Measurements from ENCODE around the gene CNMD. TPM values are rescaled to one million over a fixed set of nuclear protein-coding genes. Genes with fewer than 3 reads are reported as not detected.
"Not testable (repeated sequence)": the region's sequence is repeated elsewhere in the genome, so short reads cannot be mapped to it uniquely, and the experiment has no call there.

CNMD gene
- total RNA-seq, 1 donor from 2014 or later: not detected

DNA sequence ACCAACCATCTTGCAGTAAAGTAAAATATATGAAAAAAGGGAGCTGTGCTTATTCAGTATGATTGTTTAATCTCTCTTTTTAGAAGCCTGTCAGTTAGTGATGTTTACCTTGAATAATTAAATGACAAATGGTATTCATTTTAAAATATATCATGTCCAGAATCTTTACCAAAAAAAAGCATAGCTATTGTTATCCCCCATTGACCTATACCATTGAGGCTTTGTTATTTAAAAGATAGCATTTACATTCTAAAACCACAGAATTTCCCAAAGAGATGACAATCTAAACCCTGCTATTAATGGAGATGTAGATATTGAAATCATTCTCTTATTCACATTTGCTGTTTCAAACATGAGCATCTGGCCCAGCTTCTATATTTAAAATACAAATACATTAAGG, 2.2 kb downstream of the CNMD start:
- intact Hi-C loops (cut with micrococcal nuclease): no loop called here
- H3K4me1 Mint-ChIP-seq (ENCODE audit: low read depth): no peaks in the 10 kb centered on the region
- peaks cover 51% of the 10 kb centered on the region for H3K27me3 Mint-ChIP-seq (ENCODE audit: insufficient read depth)
- H3K36me3 Mint-ChIP-seq (ENCODE audit: low read depth): no peaks in the 10 kb centered on the region
- H3K9me3 Mint-ChIP-seq: no peaks in the 10 kb centered on the region
- no peak for DNase-seq (ENCODE audit: low spot score)
- no peak overlapping the region for H3K27ac Mint-ChIP-seq
- no peak overlapping the region for H3K4me3 Mint-ChIP-seq

DNA sequence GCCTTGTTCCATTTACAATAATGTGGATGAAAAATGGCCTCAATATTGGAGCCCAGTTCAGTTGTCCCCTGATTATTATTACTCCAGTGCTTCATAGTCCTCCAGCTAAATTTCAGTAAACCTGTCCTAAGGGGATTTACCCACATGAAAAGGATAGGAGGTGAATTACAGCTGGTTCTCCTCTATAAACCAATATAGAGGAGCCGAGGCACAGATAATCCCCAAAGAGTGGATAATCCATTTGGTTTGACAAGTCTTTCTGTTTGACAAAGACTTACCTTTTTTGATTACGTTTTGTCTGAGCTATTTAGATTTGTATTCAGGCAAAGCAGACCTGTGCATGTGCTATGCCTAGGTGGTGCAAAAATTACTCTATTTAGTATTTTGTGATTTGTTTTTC, 2.7 kb downstream of the CNMD start:
- intact Hi-C loops (cut with micrococcal nuclease): no loop called here
- no peak for DNase-seq (ENCODE audit: low spot score)
- H3K27me3 Mint-ChIP-seq (ENCODE audit: insufficient read depth): peaks cover 47% of the 10 kb centered on the region

DNA sequence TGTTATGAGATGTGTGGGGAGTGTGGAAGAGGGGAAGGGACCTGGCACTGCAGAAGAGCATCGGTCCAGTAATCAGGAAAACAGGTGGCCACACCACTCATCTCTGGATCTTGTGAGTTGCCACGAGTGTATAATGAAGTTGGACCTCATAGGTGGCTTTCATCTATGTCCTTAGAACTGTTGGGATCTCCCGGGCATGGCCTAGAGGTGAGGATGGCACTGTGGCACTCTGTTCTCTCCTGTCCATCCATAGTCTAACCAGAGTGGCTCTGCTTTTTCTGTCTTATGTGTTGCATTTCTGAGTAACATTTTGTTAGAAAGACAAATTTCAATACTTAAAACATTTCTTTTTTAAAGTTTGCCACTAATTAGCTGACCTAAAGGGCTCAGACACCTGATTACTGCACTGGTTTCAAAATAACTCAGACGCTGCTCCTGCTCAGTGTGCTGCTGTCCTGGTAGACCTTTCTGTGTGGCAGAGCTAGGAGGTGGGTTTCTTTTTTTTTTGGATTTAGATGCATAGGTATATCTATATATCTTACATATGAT, 5.5 kb downstream of the CNMD start:
- Mint-ChIP-seq H3K4me3 (no peak overlapping the region), H3K27ac (no peak overlapping the region), H3K36me3 (ENCODE audit: low read depth) (no peaks in the 10 kb centered on the region), H3K4me1 (ENCODE audit: low read depth) (no peaks in the 10 kb centered on the region), H3K27me3 (ENCODE audit: insufficient read depth) (peaks cover 24% of the 10 kb centered on the region), H3K9me3 (no peaks in the 10 kb centered on the region)
- no peak for DNase-seq (ENCODE audit: low spot score)
- intact Hi-C loops (cut with micrococcal nuclease): no loop called here

More for the DNA sequence above, 2.7 kb downstream of the CNMD start:
- no peaks in the 10 kb centered on the region for H3K4me1 Mint-ChIP-seq (ENCODE audit: low read depth)
- H3K4me3 Mint-ChIP-seq: no peak overlapping the region
- no peaks in the 10 kb centered on the region for H3K9me3 Mint-ChIP-seq
- no peak overlapping the region for H3K27ac Mint-ChIP-seq
- H3K36me3 Mint-ChIP-seq (ENCODE audit: low read depth): no peaks in the 10 kb centered on the region

DNA sequence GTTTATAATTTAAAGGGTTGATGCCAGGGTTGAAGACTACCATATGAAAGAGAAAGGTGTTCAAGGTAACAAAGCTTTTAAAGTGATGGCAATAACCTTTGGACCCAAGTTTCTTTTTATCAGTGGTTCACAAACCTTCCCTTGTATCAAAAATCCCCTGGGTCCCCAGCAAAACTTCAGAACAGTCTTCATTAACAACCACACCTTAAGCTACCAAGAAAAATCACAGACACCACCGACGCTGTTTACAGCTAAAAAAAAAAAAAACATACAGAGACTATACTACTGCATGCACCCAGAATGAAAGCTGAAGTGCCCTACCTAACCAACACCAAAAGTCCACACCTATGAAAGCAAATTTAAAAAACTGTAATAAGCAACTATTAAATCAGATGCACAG, 13.4 kb downstream of the CNMD start:
- intact Hi-C loops (cut with micrococcal nuclease): no loop called here
- Mint-ChIP-seq H3K27me3 (ENCODE audit: insufficient read depth) (peaks cover 2% of the 10 kb centered on the region), H3K4me3 (no peak overlapping the region)

DNA sequence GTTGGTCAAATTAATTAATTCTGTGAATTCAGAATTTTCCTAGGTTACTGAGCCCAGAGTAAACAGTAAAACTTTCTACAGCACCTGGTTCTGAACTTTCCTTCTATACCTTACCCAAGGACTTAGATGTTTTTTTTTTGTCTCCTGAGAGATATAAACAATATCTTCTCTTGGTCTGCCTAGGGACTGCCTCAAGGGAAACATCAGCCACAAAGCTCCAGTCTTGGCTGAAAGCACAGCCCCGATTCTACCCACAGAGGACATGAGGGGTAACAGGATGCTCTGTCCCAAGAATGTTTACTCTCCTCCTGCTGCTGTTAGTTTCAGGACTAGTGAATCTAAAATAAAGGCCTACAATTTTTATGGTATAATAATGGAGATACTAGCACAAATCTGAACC, 14.3 kb downstream of the CNMD start:
- intact Hi-C loops (cut with micrococcal nuclease): no loop called here
- DNase-seq (ENCODE audit: low spot score): no peak
- Mint-ChIP-seq H3K36me3 (ENCODE audit: low read depth) (no peaks in the 10 kb centered on the region), H3K4me1 (ENCODE audit: low read depth) (no peaks in the 10 kb centered on the region), H3K27me3 (ENCODE audit: insufficient read depth) (peaks cover 2% of the 10 kb centered on the region), H3K4me3 (no peak overlapping the region), H3K27ac (no peak overlapping the region), H3K9me3 (no peaks in the 10 kb centered on the region)

More for the DNA sequence above, 13.4 kb downstream of the CNMD start:
- Mint-ChIP-seq H3K27ac (no peak overlapping the region), H3K4me1 (ENCODE audit: low read depth) (no peaks in the 10 kb centered on the region), H3K36me3 (ENCODE audit: low read depth) (no peaks in the 10 kb centered on the region), H3K9me3 (no peaks in the 10 kb centered on the region)
- DNase-seq (ENCODE audit: low spot score): no peak

DNA sequence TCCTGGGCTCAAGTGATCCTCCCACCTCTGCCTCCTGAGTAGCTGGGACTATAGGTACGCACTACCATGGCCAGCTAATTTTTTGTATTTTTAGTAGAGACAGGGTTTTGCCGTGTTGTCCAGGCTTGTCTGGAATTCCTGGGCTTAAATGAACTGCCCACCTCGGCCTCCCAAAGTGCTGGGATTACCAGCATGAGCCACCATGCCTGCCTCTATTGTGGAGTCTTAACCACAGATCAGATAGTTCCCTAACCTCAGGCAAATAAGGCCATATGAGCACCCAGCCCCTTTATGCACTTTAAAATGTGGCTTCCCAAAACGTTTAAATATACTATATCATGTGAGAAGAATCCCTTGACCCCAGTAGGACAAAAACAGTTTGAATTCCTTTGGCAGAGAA, 16.4 kb downstream of the CNMD start:
- no peaks in the 10 kb centered on the region for H3K4me1 Mint-ChIP-seq (ENCODE audit: low read depth)
- H3K27me3 Mint-ChIP-seq (ENCODE audit: insufficient read depth): peaks cover 7% of the 10 kb centered on the region
- no peak for DNase-seq (ENCODE audit: low spot score)
- no peaks in the 10 kb centered on the region for H3K9me3 Mint-ChIP-seq
- H3K27ac Mint-ChIP-seq: no peak overlapping the region
- no peaks in the 10 kb centered on the region for H3K36me3 Mint-ChIP-seq (ENCODE audit: low read depth)
- no peak overlapping the region for H3K4me3 Mint-ChIP-seq
- intact Hi-C loops (cut with micrococcal nuclease): no loop called here

DNA sequence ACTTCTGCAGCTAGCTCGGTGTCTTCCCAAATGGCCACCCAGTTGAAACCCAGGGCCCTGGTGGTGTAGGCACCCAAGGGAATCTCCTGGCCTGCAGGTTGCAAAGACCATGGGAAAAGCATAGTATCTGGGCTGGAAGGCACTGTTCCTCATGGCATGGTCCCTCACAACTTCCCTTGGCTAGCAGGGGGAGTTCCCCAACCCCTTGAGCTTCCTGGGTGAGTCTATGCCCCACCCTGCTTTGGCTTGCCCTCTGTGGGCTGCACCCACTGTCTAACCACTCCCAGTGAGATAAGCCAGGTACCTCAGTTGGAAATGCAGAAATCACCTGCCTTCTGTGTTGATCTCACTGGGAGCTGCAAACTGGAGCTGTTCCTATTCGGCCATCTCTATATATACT, 18.3 kb downstream of the CNMD start:
- H3K4me1 Mint-ChIP-seq (ENCODE audit: low read depth); DNase-seq (ENCODE audit: low spot score); H3K27ac Mint-ChIP-seq; H3K4me3 Mint-ChIP-seq; H3K9me3 Mint-ChIP-seq; intact Hi-C loops (cut with micrococcal nuclease); H3K36me3 Mint-ChIP-seq (ENCODE audit: low read depth): not testable (repeated sequence)
- peaks cover 11% of the 10 kb centered on the region for H3K27me3 Mint-ChIP-seq (ENCODE audit: insufficient read depth)

DNA sequence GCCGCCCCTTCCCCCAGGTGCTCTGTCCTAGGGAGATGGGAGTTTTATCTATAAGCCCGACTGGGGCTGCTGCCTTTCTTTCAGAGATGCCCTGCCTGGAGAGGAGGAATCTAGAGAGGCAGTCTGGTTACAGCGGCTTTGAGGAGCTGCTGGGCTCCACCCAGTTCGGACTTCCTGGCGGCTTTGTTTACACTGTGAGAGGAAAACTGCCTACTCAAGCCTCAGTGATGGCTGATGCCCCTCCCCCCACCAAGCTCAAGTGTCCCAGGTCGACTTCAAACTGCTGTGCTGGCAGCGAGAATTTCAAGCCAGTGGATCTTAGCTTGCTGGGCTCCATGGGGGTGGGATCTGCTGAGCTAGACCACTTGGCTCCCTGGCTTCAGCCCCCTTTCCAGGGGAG, 18.7 kb downstream of the CNMD start:
- H3K4me1 Mint-ChIP-seq (ENCODE audit: low read depth); intact Hi-C loops (cut with micrococcal nuclease); H3K9me3 Mint-ChIP-seq; H3K27ac Mint-ChIP-seq; H3K4me3 Mint-ChIP-seq; DNase-seq (ENCODE audit: low spot score); H3K36me3 Mint-ChIP-seq (ENCODE audit: low read depth): not testable (repeated sequence)
- H3K27me3 Mint-ChIP-seq (ENCODE audit: insufficient read depth): peaks cover 11% of the 10 kb centered on the region

DNA sequence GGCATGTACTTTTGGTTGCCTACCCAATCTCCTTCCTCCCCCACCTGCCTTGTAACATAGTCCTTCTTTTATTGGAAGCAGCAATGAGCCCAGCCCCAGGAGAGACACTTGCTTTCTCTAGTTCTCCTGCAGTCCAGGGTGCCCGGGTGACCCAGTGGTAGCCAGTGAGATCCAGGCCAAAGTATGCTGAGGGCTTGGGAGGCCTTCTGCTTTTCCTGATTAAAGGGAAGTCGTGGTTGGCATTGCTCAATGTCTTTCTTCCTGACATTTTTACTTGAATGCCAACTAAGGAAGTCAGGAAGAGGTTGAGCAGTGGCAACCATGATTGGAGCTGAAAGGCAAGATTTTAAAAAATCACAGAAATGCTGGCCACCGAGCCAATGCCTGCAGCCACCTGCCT, 25.7 kb downstream of the CNMD start:
- H3K36me3 Mint-ChIP-seq (ENCODE audit: low read depth): no peaks in the 10 kb centered on the region
- DNase-seq (ENCODE audit: low spot score): no peak
- H3K4me1 Mint-ChIP-seq (ENCODE audit: low read depth): no peaks in the 10 kb centered on the region
- H3K4me3 Mint-ChIP-seq: no peak overlapping the region
- H3K27me3 Mint-ChIP-seq (ENCODE audit: insufficient read depth): peaks cover 9% of the 10 kb centered on the region
- H3K27ac Mint-ChIP-seq: no peak overlapping the region
- intact Hi-C loops (cut with micrococcal nuclease): no loop called here
- H3K9me3 Mint-ChIP-seq: no peaks in the 10 kb centered on the region

DNA sequence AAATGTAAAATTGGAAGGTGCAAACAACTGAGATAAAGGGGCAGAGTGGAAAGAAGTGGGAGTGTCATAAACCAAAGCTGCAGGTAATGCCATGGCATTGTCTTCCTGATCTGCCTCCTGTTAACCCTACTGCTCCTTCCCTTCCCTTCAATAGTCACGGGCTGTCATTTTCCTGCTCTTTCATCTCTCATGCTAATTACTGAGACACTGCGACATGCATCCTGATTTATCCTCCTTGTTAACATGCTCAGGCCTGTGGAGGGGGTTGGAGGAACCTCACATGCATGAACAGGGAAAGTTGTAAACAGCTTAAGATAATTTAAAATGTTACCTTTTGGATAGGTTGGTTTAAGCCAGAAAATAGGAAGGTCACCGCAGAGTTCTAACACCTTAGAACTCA, 27.2 kb downstream of the CNMD start:
- Mint-ChIP-seq H3K4me1 (ENCODE audit: low read depth) (no peaks in the 10 kb centered on the region), H3K4me3 (no peak overlapping the region), H3K27me3 (ENCODE audit: insufficient read depth) (peaks cover 5% of the 10 kb centered on the region), H3K36me3 (ENCODE audit: low read depth) (no peaks in the 10 kb centered on the region), H3K9me3 (no peaks in the 10 kb centered on the region), H3K27ac (no peak overlapping the region)
- intact Hi-C loops (cut with micrococcal nuclease): no loop called here
- no peak for DNase-seq (ENCODE audit: low spot score)

DNA sequence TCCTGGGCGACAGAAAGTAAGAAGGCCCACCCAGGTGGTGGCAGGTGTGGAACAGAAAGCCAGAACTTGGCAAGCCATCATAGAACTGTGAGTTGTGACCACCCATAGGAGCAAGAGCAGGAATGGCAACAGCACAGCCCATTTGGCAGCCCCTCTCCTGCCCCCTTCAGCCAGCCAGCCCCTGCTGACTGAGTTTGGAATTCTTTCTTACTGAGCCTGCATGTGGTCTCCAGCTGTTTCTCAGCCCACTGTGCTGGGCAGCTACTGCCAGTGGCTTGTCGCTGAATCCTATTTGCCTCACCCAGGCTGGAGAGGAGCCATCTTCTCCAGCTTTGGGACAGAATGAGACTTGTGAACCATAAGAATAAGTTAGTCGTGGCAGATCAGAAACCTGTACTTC, 28.3 kb downstream of the CNMD start:
- H3K27me3 Mint-ChIP-seq (ENCODE audit: insufficient read depth): peaks cover 3% of the 10 kb centered on the region
- DNase-seq (ENCODE audit: low spot score): no peak
- no peaks in the 10 kb centered on the region for H3K4me1 Mint-ChIP-seq (ENCODE audit: low read depth)
- no peaks in the 10 kb centered on the region for H3K9me3 Mint-ChIP-seq
- H3K36me3 Mint-ChIP-seq (ENCODE audit: low read depth): no peaks in the 10 kb centered on the region
- H3K4me3 Mint-ChIP-seq: no peak overlapping the region
- H3K27ac Mint-ChIP-seq: no peak overlapping the region
- intact Hi-C loops (cut with micrococcal nuclease): no loop called here

DNA sequence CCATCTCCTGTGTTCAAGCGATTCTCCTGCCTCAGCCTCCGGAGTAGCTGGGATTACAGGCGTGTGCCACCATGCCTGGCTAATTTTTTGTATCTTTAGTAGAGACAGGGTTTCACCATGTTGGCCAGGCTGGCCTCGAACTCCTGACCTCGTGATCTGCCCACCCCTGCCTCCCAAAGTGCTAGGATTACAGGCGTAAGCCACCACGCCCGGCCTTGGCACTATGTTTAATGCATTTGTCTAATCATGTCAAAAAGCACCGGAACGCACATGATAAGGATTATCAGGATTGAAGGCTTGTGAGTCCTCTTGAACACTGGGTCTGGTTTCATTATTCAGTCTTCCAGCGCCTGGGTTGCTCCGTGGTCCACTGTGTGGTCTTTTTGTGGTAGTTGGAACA, 31.4 kb downstream of the CNMD start:
- H3K27ac Mint-ChIP-seq; H3K4me1 Mint-ChIP-seq (ENCODE audit: low read depth); H3K36me3 Mint-ChIP-seq (ENCODE audit: low read depth); H3K27me3 Mint-ChIP-seq (ENCODE audit: insufficient read depth); H3K4me3 Mint-ChIP-seq; DNase-seq (ENCODE audit: low spot score); H3K9me3 Mint-ChIP-seq; intact Hi-C loops (cut with micrococcal nuclease): not testable (repeated sequence)

DNA sequence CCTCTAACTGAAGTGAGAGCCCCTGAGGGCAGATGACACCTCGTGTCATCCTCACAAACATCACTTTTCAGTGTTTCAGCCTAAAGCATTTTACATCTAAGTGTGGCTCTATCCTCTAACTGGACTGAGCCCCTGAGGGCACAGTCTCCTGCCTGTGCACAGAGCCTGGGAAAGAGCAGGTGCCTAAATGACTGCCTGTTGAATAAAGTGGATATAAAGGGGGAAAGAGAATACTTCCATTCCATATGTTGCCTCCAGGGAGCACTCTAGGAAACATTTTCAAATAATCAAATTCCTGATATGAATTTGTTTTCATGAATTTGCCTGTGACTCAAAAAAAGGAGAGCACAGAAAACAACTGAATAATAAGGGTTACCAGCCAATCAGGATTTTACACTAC, 32.2 kb downstream of the CNMD start:
- Mint-ChIP-seq H3K9me3 (no peaks in the 10 kb centered on the region), H3K27ac (no peak overlapping the region), H3K27me3 (ENCODE audit: insufficient read depth) (no peaks in the 10 kb centered on the region), H3K36me3 (ENCODE audit: low read depth) (no peaks in the 10 kb centered on the region), H3K4me1 (ENCODE audit: low read depth) (no peaks in the 10 kb centered on the region), H3K4me3 (no peak overlapping the region)
- intact Hi-C loops (cut with micrococcal nuclease): no loop called here
- no peak for DNase-seq (ENCODE audit: low spot score)

DNA sequence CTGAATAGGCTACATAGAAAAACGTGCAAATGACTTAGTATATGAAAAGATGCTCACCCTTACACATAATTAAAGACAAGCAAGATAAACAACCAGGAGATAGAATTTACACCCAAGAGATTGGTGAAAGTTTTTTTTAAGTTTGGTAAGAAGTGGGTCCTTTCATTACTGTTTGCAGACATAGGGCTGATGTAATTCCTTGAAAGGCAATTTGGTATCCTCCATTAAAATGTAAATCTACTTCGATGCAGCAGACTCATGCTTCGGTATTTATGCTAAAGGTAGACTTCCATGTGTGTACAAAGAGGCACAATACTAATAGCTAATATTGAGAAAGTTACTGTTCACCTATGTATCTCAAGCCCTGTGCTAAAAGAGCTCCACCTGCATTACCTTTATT, 33.5 kb downstream of the CNMD start:
- Mint-ChIP-seq H3K4me1 (ENCODE audit: low read depth) (no peaks in the 10 kb centered on the region), H3K36me3 (ENCODE audit: low read depth) (no peaks in the 10 kb centered on the region), H3K27ac (no peak overlapping the region), H3K4me3 (no peak overlapping the region), H3K27me3 (ENCODE audit: insufficient read depth) (no peaks in the 10 kb centered on the region), H3K9me3 (no peaks in the 10 kb centered on the region)
- intact Hi-C loops (cut with micrococcal nuclease): no loop called here
- no peak for DNase-seq (ENCODE audit: low spot score)

Data from activated T-helper 1 cell treated with anti-CD3 and anti-CD28 coated beads, Interleukin-12 subunit alpha, Interleukin-12 subunit beta, Interleukin-2, Interleukin-4 antibody, amounts not matched to agents 30 ng/mL and 10 ng/mL and 1 ng/mL, durations not matched to agents 14 hours and 24 hours and 36 hours (primary cell).